ENCODE results near the gene STIP1. TPM values are rescaled to one million over a fixed set of nuclear protein-coding genes. Genes with fewer than 3 reads are reported as not detected.

STIP1 gene
- total and polyA plus RNA-seq, 2 of the 4 experiments (the other 2 are of a cell fraction), result 201 to 489 TPM

DNA sequence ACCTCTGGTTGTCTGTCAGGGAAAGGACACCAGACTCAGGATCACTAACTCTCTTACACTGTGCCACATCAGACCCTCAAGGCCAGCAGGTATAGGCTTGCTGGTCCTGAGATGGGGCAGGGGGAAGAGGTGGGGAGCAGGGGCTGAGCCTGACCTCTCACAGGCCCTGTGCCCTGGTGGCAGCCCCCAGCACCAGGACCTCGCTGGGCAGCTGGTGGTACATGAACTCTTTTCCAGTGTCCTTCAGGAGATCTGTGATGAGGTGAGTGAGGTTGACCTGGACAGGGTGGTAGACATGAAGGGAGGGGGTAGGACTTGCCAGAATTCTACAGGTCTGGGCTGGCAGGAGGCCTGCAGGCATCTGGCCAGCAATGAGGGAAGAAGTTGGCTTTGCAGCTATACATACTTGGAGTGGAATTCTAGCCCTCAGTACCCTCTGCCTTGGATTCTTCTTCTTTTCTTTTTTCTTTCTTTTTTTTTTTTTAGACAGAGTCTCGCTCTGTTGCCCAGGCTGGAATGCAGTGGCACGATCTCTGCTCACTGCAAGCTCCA, 41.5 kb downstream of the STIP1 start:
- H3K4ac ChIP-seq (ENCODE audit: low read depth, low read length), result peak overlapping the region; percentile 92; the same call in 1 of the 2 replicates
- TF ChIP-seq, protein P1, sequence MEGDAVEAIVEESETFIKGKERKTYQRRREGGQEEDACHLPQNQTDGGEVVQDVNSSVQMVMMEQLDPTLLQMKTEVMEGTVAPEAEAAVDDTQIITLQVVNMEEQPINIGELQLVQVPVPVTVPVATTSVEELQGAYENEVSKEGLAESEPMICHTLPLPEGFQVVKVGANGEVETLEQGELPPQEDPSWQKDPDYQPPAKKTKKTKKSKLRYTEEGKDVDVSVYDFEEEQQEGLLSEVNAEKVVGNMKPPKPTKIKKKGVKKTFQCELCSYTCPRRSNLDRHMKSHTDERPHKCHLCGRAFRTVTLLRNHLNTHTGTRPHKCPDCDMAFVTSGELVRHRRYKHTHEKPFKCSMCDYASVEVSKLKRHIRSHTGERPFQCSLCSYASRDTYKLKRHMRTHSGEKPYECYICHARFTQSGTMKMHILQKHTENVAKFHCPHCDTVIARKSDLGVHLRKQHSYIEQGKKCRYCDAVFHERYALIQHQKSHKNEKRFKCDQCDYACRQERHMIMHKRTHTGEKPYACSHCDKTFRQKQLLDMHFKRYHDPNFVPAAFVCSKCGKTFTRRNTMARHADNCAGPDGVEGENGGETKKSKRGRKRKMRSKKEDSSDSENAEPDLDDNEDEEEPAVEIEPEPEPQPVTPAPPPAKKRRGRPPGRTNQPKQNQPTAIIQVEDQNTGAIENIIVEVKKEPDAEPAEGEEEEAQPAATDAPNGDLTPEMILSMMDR (conservative IDR thresholded peaks at IDR 0.05; ENCODE audit: low read depth, low read length), result no peak
- TF ChIP-seq BHLHE40 (IDR thresholded peaks at IDR 0.05; ENCODE audit: low read depth, low read length) (no peak), RFX5 (IDR thresholded peaks at IDR 0.05; ENCODE audit: low read depth, low read length) (no peak), SMC3 (IDR thresholded peaks at IDR 0.05; ENCODE audit: low read depth, low read length) (no peak), RCOR1 (IDR thresholded peaks at IDR 0.05; ENCODE audit: insufficient replicate concordance, low read length) (no peak), POLR2A (IDR thresholded peaks at IDR 0.05; ENCODE audit: low read depth, low read length) (no peak), CEBPB (IDR thresholded peaks at IDR 0.05; ENCODE audit: low read depth, low read length) (no peak)
- TF ChIP-seq, protein P2, sequence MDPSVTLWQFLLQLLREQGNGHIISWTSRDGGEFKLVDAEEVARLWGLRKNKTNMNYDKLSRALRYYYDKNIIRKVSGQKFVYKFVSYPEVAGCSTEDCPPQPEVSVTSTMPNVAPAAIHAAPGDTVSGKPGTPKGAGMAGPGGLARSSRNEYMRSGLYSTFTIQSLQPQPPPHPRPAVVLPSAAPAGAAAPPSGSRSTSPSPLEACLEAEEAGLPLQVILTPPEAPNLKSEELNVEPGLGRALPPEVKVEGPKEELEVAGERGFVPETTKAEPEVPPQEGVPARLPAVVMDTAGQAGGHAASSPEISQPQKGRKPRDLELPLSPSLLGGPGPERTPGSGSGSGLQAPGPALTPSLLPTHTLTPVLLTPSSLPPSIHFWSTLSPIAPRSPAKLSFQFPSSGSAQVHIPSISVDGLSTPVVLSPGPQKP (IDR thresholded peaks at IDR 0.05; ENCODE audit: borderline replicate concordance, low read depth, low read length), result no peak
- TF ChIP-seq, protein P3, sequence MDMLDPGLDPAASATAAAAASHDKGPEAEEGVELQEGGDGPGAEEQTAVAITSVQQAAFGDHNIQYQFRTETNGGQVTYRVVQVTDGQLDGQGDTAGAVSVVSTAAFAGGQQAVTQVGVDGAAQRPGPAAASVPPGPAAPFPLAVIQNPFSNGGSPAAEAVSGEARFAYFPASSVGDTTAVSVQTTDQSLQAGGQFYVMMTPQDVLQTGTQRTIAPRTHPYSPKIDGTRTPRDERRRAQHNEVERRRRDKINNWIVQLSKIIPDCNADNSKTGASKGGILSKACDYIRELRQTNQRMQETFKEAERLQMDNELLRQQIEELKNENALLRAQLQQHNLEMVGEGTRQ (IDR thresholded peaks at IDR 0.05; ENCODE audit: low read depth, low read length), result no peak
- DNase-seq (no peak), ATAC-seq (ENCODE audit: low read depth) (no peak)
- peaks cover 20% of the 10 kb centered on the region for H3K4me1 ChIP-seq (ENCODE audit: control insufficient read depth, insufficient read depth, low read length)
- no peaks in the 10 kb centered on the region for H3K27me3 ChIP-seq (ENCODE audit: control insufficient read depth, insufficient read depth, low read length)
- no peak overlapping the region for H2BK120ac ChIP-seq (ENCODE audit: low read depth, low read length)
- H2BK15ac ChIP-seq (ENCODE audit: low read depth, low read length), result no peak overlapping the region
- peak overlapping the region; percentile 88 for H3K14ac ChIP-seq (replicated peaks; ENCODE audit: low read depth, low read length)
- CTCF ChIA-PET, result no interaction called here
- no peak overlapping the region for H2BK20ac ChIP-seq (ENCODE audit: low read depth, low read length)
- H2BK5ac ChIP-seq (ENCODE audit: low read depth, low read length, poor library complexity, severe bottlenecking), result no peak overlapping the region
- peaks cover 26 to 72% of the 10 kb centered on the region in 2 experiments for H3K79me1 ChIP-seq (ENCODE audit: low read depth in 1 of 2, low read length in 2 of 2)
- no peak overlapping the region for H3K4me3 ChIP-seq (ENCODE audit: insufficient read depth, low read depth, low read length)
- no peaks in the 10 kb centered on the region for H3K9me3 ChIP-seq (ENCODE audit: control insufficient read depth, insufficient read depth, low read length)
- H2AK5ac ChIP-seq (ENCODE audit: low read depth, low read length), result peak overlapping the region; percentile 94
- H3K36me3 ChIP-seq (ENCODE audit: control insufficient read depth, insufficient read depth, low read length), result peaks cover 5% of the 10 kb centered on the region
- no TSS peak for BruUV-seq (replicated peaks)
- peak overlapping the region; percentile 23 for H3K23ac ChIP-seq (ENCODE audit: low read depth, low read length)
- no peak overlapping the region for H4K8ac ChIP-seq (ENCODE audit: low read depth in 2 of 2, low read length in 2 of 2)
- dilution Hi-C loops (cut with HindIII; ENCODE audit: low sequenced_read_pairs, unreplicated experiment), result no loop called here
- H4K20me1 ChIP-seq (ENCODE audit: insufficient read depth, low read length), result no peaks in the 10 kb centered on the region; the same call in 1 of the 2 replicates
- peak overlapping the region; percentile 94 for H3K4me2 ChIP-seq (ENCODE audit: low read depth, low read length)
- in situ Hi-C loops (cut with MboI; ENCODE audit: low sequenced_read_pairs), result no loop called here
- intact Hi-C loops (cut with micrococcal nuclease), result no loop called here
- no peak overlapping the region; the same call in 1 of the 2 replicates for H3K27ac ChIP-seq (ENCODE audit: insufficient read depth, low read length)
- POLR2A ChIA-PET (ENCODE audit: unreplicated experiment), result no interaction called here
- H4K91ac ChIP-seq (ENCODE audit: insufficient read depth, low read depth, low read length), result peak overlapping the region; percentile 4; the same call in 1 of the 2 replicates
- H2AK9ac ChIP-seq (replicated peaks; ENCODE audit: low read depth, low read length, poor library complexity), result peak overlapping the region; percentile 89
- no CpG with 5 or more reads among the region's 3 CpGs for WGBS, 2 experiments (ENCODE audit: extremely low coverage in 2 of 2, insufficient read length in 1 of 2)
- H3K18ac ChIP-seq (ENCODE audit: low read depth, low read length), result no peak overlapping the region
- H3K9ac ChIP-seq (ENCODE audit: low read depth, low read length), result peak overlapping the region; percentile 62; the same call in 1 of the 2 replicates
- peak overlapping the region; percentile 19; the same call in 1 of the 2 replicates for H4K5ac ChIP-seq (ENCODE audit: low read depth, low read length)
- no peak overlapping the region; the same call in 1 of the 2 replicates for H3K56ac ChIP-seq (ENCODE audit: extremely low read depth, insufficient read depth, low read length)
- peaks cover 19% of the 10 kb centered on the region for H3K9me1 ChIP-seq (ENCODE audit: insufficient read depth, low read length)
- H2AFZ ChIP-seq (replicated peaks; ENCODE audit: low read length, poor library complexity), result peak overlapping the region; percentile 99
